Testis (tissue), 2 donors: ENCODE data around the gene VWC2L.

Experiments
- POLR2A ChIP-seq: fragments of 450-650 bp; IDR thresholded peaks from one replicate; pipeline ENCODE4 v1.6.1; 2017; ENCODE audit warnings: antibody characterized with exemption, mild to moderate bottlenecking, moderate library complexity
- TF ChIP-seq, protein P1 (sequence below), 3 experiments: fragments of 450-650 bp in 2 of 3; fragments of 200-600 bp in 1 of 3; sonication (generic) in 1 of 3; IDR thresholded peaks; one replicate each; pipeline ENCODE4 v1.5.1; 2016 to 2019; ENCODE audit warnings: antibody characterized with exemption in 3 of 3, mild to moderate bottlenecking in 2 of 3, moderate library complexity in 1 of 3

DNA sequence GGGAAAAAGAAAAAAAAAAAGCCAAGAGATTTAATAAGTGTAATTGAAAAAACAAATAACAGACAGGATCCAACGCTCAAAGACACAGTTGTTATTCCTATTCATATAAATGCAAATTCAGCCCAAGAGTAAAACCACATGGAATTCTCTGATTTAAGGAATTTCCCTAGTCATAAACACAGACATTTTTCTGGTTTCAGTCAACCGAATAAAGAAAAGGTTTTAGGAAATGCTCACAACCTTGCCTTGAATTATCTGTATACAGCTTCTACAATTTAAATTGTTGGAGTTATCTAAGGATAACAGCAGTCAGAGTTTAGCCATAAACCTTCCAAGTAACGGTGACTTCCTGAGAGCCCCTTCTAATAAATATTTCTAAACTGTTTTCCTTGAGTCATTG, 122.7 kb downstream of the VWC2L start:
- TF ChIP-seq, protein P1, sequence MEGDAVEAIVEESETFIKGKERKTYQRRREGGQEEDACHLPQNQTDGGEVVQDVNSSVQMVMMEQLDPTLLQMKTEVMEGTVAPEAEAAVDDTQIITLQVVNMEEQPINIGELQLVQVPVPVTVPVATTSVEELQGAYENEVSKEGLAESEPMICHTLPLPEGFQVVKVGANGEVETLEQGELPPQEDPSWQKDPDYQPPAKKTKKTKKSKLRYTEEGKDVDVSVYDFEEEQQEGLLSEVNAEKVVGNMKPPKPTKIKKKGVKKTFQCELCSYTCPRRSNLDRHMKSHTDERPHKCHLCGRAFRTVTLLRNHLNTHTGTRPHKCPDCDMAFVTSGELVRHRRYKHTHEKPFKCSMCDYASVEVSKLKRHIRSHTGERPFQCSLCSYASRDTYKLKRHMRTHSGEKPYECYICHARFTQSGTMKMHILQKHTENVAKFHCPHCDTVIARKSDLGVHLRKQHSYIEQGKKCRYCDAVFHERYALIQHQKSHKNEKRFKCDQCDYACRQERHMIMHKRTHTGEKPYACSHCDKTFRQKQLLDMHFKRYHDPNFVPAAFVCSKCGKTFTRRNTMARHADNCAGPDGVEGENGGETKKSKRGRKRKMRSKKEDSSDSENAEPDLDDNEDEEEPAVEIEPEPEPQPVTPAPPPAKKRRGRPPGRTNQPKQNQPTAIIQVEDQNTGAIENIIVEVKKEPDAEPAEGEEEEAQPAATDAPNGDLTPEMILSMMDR (IDR thresholded peaks at IDR 0.05) = no peak
- TF ChIP-seq POLR2A = no peak
